ENCODE data around the gene C12orf43. TPM values are rescaled to one million over a fixed set of nuclear protein-coding genes. Genes with fewer than 3 reads are reported as not detected.
A peak's percentile ranks its signal among the peaks of the same experiment; 100 is the strongest.

C12orf43 gene
- total and polyA plus RNA-seq, 2 donors from 2014 or later: 10.3 to 15.6 TPM

DNA sequence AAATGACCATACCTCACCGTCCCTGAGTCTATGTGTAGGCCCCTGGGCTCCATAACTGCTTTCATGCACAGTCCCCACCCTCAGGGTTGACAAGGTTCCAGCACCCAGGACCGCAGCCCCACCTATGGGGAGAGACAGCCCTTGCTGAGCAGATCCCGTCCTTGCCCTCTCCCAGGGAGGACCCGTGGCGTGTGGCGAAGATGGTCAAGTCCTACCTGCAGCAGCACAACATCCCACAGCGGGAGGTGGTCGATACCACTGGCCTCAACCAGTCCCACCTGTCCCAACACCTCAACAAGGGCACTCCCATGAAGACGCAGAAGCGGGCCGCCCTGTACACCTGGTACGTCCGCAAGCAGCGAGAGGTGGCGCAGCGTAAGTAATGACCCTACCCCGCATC, 27.6 kb downstream of the C12orf43 start:
- Histone ChIP-seq H3K27ac (ENCODE audit: low read depth in 2 of 2, low read length in 2 of 2) (no peak overlapping the region), H3K27me3 (ENCODE audit: control insufficient read depth, insufficient read depth, low read length) (no peaks in the 10 kb centered on the region), H3K4me1 (ENCODE audit: control insufficient read depth in 2 of 3, insufficient read depth in 2 of 3, low read depth in 1 of 3, low read length in 3 of 3) (peaks cover 0 to 4% (median 3%) of the 10 kb centered on the region in 3 donors), H3K36me3 (ENCODE audit: control insufficient read depth in 2 of 3, insufficient read depth in 3 of 3, low read length in 3 of 3) (peaks cover 0 to 1% (median 0%) of the 10 kb centered on the region in 3 donors), H3K9me3 (ENCODE audit: control insufficient read depth in 2 of 3, insufficient read depth in 1 of 3, low read length in 3 of 3) (no peaks in the 10 kb centered on the region), H3K4me3 (ENCODE audit: low read length in 3 of 3) (no peak overlapping the region), H3K9ac (ENCODE audit: low read length in 3 of 3) (no peak overlapping the region)
- no peak for FAIRE-seq
- intact Hi-C loops (cut with DNase I): no loop called here
- TF ChIP-seq, protein P1, sequence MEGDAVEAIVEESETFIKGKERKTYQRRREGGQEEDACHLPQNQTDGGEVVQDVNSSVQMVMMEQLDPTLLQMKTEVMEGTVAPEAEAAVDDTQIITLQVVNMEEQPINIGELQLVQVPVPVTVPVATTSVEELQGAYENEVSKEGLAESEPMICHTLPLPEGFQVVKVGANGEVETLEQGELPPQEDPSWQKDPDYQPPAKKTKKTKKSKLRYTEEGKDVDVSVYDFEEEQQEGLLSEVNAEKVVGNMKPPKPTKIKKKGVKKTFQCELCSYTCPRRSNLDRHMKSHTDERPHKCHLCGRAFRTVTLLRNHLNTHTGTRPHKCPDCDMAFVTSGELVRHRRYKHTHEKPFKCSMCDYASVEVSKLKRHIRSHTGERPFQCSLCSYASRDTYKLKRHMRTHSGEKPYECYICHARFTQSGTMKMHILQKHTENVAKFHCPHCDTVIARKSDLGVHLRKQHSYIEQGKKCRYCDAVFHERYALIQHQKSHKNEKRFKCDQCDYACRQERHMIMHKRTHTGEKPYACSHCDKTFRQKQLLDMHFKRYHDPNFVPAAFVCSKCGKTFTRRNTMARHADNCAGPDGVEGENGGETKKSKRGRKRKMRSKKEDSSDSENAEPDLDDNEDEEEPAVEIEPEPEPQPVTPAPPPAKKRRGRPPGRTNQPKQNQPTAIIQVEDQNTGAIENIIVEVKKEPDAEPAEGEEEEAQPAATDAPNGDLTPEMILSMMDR (IDR thresholded peaks at IDR 0.05; ENCODE audit: borderline replicate concordance, extremely low read depth, insufficient read depth): no peak
- no peak for DNase-seq

GRCh38 chr12:120988234-120988633, 28.1 kb downstream of the C12orf43 start:
- TF ChIP-seq, protein P1 (IDR thresholded peaks at IDR 0.05; ENCODE audit: borderline replicate concordance, extremely low read depth, insufficient read depth): no peak
- FAIRE-seq: no peak

GRCh38 chr12:120984351-120984898, 31.9 kb downstream of the C12orf43 start:
- FAIRE-seq (no peak), DNase-seq (peak in 1 of 5 donors; percentile 67)
- no peaks in the 10 kb centered on the region for H3K27me3 ChIP-seq (ENCODE audit: control insufficient read depth, insufficient read depth, low read length)
- H3K4me1 ChIP-seq (ENCODE audit: control insufficient read depth in 2 of 3, insufficient read depth in 2 of 3, low read depth in 1 of 3, low read length in 3 of 3): peaks cover 0 to 19% (median 13%) of the 10 kb centered on the region in 3 donors
- TF ChIP-seq, protein P1 (IDR thresholded peaks at IDR 0.05; ENCODE audit: borderline replicate concordance, extremely low read depth, insufficient read depth): no peak
- H3K9me3 ChIP-seq (ENCODE audit: control insufficient read depth in 2 of 3, insufficient read depth in 1 of 3, low read length in 3 of 3): no peaks in the 10 kb centered on the region
- no peak overlapping the region for H3K9ac ChIP-seq (ENCODE audit: low read length in 3 of 3)
- intact Hi-C loops (cut with DNase I): no loop called here
- no peaks in the 10 kb centered on the region for H3K36me3 ChIP-seq (ENCODE audit: control insufficient read depth in 2 of 3, insufficient read depth in 3 of 3, low read length in 3 of 3)
- H3K27ac ChIP-seq (ENCODE audit: low read depth in 2 of 2, low read length in 2 of 2): peak overlapping the region in 1 of 2 donors; percentile 33
- H3K4me3 ChIP-seq (ENCODE audit: low read length in 3 of 3): no peak overlapping the region

More at GRCh38 chr12:120988234-120988633, 28.1 kb downstream of the C12orf43 start:
- intact Hi-C loops (cut with DNase I): no loop called here
- Histone ChIP-seq H3K9me3 (ENCODE audit: control insufficient read depth in 2 of 3, insufficient read depth in 1 of 3, low read length in 3 of 3) (no peaks in the 10 kb centered on the region), H3K36me3 (ENCODE audit: control insufficient read depth in 2 of 3, insufficient read depth in 3 of 3, low read length in 3 of 3) (no peaks in the 10 kb centered on the region), H3K4me3 (ENCODE audit: low read length in 3 of 3) (no peak overlapping the region), H3K27ac (ENCODE audit: low read depth in 2 of 2, low read length in 2 of 2) (no peak overlapping the region), H3K27me3 (ENCODE audit: control insufficient read depth, insufficient read depth, low read length) (no peaks in the 10 kb centered on the region), H3K4me1 (ENCODE audit: control insufficient read depth in 2 of 3, insufficient read depth in 2 of 3, low read depth in 1 of 3, low read length in 3 of 3) (peaks cover 0 to 8% (median 4%) of the 10 kb centered on the region in 3 donors), H3K9ac (ENCODE audit: low read length in 3 of 3) (no peak overlapping the region)
- DNase-seq: no peak

- peak overlapping the region; percentile 33 to 49 for H3K27ac ChIP-seq (ENCODE audit: low read depth in 2 of 2, low read length in 2 of 2)
- no peak for DNase-seq
- no peaks in the 10 kb centered on the region for H3K36me3 ChIP-seq (ENCODE audit: control insufficient read depth in 2 of 3, insufficient read depth in 3 of 3, low read length in 3 of 3)
- FAIRE-seq: no peak
- intact Hi-C loops (cut with DNase I): no loop called here
- H3K4me1 ChIP-seq (ENCODE audit: control insufficient read depth in 2 of 3, insufficient read depth in 2 of 3, low read depth in 1 of 3, low read length in 3 of 3): peaks cover 0 to 19% (median 13%) of the 10 kb centered on the region in 3 donors
- H3K9me3 ChIP-seq (ENCODE audit: control insufficient read depth in 2 of 3, insufficient read depth in 1 of 3, low read length in 3 of 3): no peaks in the 10 kb centered on the region
- H3K27me3 ChIP-seq (ENCODE audit: control insufficient read depth, insufficient read depth, low read length): no peaks in the 10 kb centered on the region
- no peak overlapping the region for H3K9ac ChIP-seq (ENCODE audit: low read length in 3 of 3)
- TF ChIP-seq, protein P1 (IDR thresholded peaks at IDR 0.05; ENCODE audit: borderline replicate concordance, extremely low read depth, insufficient read depth): no peak
- no peak overlapping the region for H3K4me3 ChIP-seq (ENCODE audit: low read length in 3 of 3)
Observed at GRCh38 chr12:120983759-120984158, 32.5 kb downstream of the C12orf43 start.

All from kidney (tissue), 14 donors.